NCI-H128 (cell line): Measurements from ENCODE around the gene TEAD1.
A peak's percentile ranks its signal among the peaks of the same experiment; 100 is the strongest.

Experiments
- DNase-seq: peaks from one replicate; lab custom pipeline; 2025; ENCODE audit not compliant: unreplicated experiment; lab: John Stamatoyannopoulos, UW

TEAD1 gene

GRCh38 chr11:12807621-12808020 lies 133.4 kb downstream of the TEAD1 start:
- no peak for DNase-seq

GRCh38 chr11:12808519-12808918 lies 134.3 kb downstream of the TEAD1 start:
- DNase-seq: no peak

- no peak for DNase-seq
Measured at GRCh38 chr11:12809364-12809763, 135.1 kb downstream of the TEAD1 start.

GRCh38 chr11:12809864-12810567 lies 135.8 kb downstream of the TEAD1 start:
- DNase-seq: no peak

- DNase-seq: no peak
Measured at GRCh38 chr11:12810568-12810894, 136.3 kb downstream of the TEAD1 start.

GRCh38 chr11:12811861-12812260 lies 137.6 kb downstream of the TEAD1 start:
- DNase-seq: no peak

- DNase-seq: no peak
Measured at GRCh38 chr11:12812849-12813248, 138.6 kb downstream of the TEAD1 start.

GRCh38 chr11:12813371-12814225 lies 139.4 kb downstream of the TEAD1 start:
- DNase-seq: no peak

- no peak for DNase-seq
Measured at GRCh38 chr11:12815129-12815480, 140.9 kb downstream of the TEAD1 start.

GRCh38 chr11:12815931-12816494 lies 141.8 kb downstream of the TEAD1 start:
- DNase-seq: no peak

GRCh38 chr11:12817681-12818332 lies 143.6 kb downstream of the TEAD1 start:
- no peak for DNase-seq

GRCh38 chr11:12818333-12819015 lies 144.3 kb downstream of the TEAD1 start:
- no peak for DNase-seq

GRCh38 chr11:12822392-12823022 lies 148.3 kb downstream of the TEAD1 start:
- DNase-seq: no peak

- DNase-seq: no peak
Measured at GRCh38 chr11:12824281-12825041, 150.2 kb downstream of the TEAD1 start.

GRCh38 chr11:12826441-12826840 lies 152.2 kb downstream of the TEAD1 start:
- no peak for DNase-seq

- no peak for DNase-seq
Measured at GRCh38 chr11:12827369-12827768, 153.1 kb downstream of the TEAD1 start.

GRCh38 chr11:12827929-12828812 lies 153.9 kb downstream of the TEAD1 start:
- DNase-seq: peak; percentile 63

- DNase-seq: no peak
Measured at GRCh38 chr11:12829131-12829530, 154.9 kb downstream of the TEAD1 start.
